HG03039 (cell line): Measurements from ENCODE around the gene SPRR2F.

Experiments
- ATAC-seq: cut with Tn5 transposase; IDR thresholded peaks from one replicate; pipeline ENCODE4 v1.9.1; 2021; ENCODE audit warnings: mild to moderate bottlenecking, moderate library complexity; ENCODE audit not compliant: unreplicated experiment

SPRR2F gene

DNA sequence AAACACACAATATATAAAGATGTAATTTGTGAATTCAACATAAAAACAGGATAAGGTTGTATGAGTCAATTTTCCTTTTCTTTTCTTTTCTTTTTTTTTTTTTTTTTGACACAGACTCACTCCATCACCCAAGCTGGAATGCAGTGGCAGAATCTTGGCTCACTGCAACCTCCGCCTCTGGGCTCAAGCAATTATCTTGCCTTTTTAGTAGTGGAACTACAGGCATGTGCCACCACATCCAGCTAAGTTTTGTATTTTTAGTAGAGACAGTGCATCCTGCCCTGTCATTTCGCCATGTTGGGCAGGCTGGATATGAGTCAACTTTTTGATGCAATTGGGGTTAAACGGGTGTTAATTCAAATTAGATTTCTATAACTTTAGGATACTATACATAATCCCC, 31.6 kb downstream of the SPRR2F start:
- no peak for ATAC-seq

DNA sequence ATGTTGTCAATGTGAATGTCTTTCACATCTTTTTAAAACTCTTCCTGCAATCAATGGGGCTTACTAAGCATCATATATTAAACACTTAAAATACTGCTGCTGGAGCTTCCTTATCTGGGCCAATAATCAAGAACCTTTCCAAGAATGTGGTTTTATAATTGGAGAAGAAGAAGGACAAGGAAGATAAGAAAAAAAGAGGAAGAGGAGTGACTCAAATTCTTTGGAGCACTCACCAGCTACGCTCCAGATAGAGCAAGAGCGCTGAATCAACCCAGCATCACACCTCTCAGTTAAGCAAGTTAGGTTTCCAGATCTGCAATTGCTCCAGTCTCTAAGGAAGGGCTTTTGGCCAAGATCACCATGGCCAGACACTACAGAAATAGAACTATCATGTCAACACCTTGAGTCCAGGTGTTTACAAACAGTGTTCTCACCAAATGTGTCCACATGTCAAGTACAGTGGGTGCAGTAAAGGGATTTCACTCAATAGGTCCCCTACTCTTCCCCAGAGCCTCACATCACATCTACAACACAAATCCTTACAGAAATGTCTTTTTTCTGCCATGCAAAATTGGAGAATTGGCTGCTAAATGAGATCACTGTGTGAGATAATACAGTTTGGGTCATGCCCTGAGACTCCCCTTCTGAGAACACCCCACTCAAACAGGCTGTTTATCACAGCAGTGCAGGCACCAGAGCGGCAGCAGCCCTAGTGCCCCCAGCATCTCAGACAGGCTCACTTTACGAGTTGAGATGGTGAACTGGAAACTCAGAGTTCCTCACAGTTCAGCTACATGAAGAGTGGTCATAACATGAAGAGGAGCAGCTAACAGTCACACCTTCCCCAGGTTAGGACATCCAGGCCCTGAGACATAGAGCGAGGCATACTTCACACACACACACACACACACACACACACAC, 40.2 kb downstream of the SPRR2F start:
- no peak for ATAC-seq

DNA sequence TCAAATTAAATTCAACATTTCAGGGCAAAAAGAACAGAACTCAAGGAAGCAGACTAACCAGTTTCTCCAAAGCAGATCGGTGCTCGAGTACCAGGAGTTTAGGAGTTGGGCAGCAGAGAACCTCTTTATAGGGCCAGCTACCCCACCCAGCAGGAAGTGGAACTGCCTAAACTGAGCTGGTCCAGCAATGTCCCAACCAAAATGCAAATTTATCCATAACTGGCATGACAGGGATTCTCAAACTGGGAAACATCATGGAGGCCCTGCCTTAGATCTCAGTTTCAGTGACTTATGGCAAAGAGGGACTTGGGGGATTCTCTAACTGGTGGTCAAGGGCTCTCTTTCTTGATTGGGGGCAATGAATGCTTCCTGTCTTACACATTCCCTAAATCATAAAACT, 41.8 kb downstream of the SPRR2F start, which contains the start of gene SPRR2B:
Gene SPRR2B, minus strand, starts transcription at position 101 of the 400 bp plus-strand sequence. CDS start 772 bp downstream, outside the sequence.
- ATAC-seq = no peak

DNA sequence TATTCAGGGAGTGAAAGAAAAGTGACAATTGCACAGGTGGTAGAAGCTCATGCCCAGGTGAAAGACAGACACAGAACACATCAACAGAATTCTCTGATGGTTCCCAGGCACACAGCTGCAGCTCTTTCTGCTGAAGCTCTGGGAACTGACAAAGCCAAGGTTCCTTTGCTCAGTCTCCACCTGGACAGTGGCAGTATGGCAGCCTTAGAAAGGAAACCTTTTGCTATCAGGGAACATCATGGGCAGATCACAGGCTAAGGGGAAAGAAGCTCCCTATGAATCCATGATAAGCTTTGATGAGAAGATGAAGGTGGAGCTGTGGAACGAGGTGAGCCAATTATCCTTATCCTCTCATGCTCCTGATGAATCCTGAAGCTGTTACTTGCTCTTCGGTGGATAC, 43.1 kb downstream of the SPRR2F start:
- no peak for ATAC-seq
